GM21529 (cell line): ENCODE measurements around the gene GOLT1A.
"Not testable (repeated sequence)": the region's sequence is repeated elsewhere in the genome, so short reads cannot be mapped to it uniquely, and the experiment has no call there.

ENCODE experiments used
- ATAC-seq: cut with Tn5 transposase; IDR thresholded peaks from one replicate; pipeline ENCODE4 v1.9.1; 2021; ENCODE audit not compliant: unreplicated experiment

Gene GOLT1A

GRCh38 chr1:204249736-204250427 lies 36.1 kb upstream of the GOLT1A start:
- ATAC-seq: no peak

- ATAC-seq: no peak
These were observed 35.2 kb upstream of the GOLT1A start for GRCh38 chr1:204248954-204249353.

- ATAC-seq: no peak
These were observed 33.1 kb upstream of the GOLT1A start for GRCh38 chr1:204246876-204247275.

GRCh38 chr1:204242920-204243319 lies 29.1 kb upstream of the GOLT1A start:
- ATAC-seq: no peak

- ATAC-seq: no peak
These were observed 28.1 kb upstream of the GOLT1A start for GRCh38 chr1:204241914-204242313.

GRCh38 chr1:204241050-204241449 lies 27.3 kb upstream of the GOLT1A start:
- no peak for ATAC-seq

GRCh38 chr1:204240233-204240632 lies 26.4 kb upstream of the GOLT1A start:
- no peak for ATAC-seq

GRCh38 chr1:204239401-204239800 lies 25.6 kb upstream of the GOLT1A start:
- ATAC-seq: not testable (repeated sequence)

- not testable (repeated sequence) for ATAC-seq
These were observed 24.7 kb upstream of the GOLT1A start for GRCh38 chr1:204238520-204238919.

GRCh38 chr1:204237515-204237914 lies 23.7 kb upstream of the GOLT1A start:
- not testable (repeated sequence) for ATAC-seq

GRCh38 chr1:204232526-204232925 lies 18.7 kb upstream of the GOLT1A start:
- ATAC-seq: no peak

- ATAC-seq: no peak
These were observed 16.4 kb upstream of the GOLT1A start for GRCh38 chr1:204230211-204230610.

- ATAC-seq: no peak
These were observed 15.1 kb upstream of the GOLT1A start for GRCh38 chr1:204228896-204229295.

- no peak for ATAC-seq
These were observed 14.4 kb upstream of the GOLT1A start for GRCh38 chr1:204227996-204228785.

GRCh38 chr1:204227351-204227750 lies 13.6 kb upstream of the GOLT1A start:
- no peak for ATAC-seq

GRCh38 chr1:204225841-204226735 lies 12.3 kb upstream of the GOLT1A start:
- ATAC-seq: no peak

- no peak for ATAC-seq
These were observed 10.9 kb upstream of the GOLT1A start for GRCh38 chr1:204224655-204225054.

- ATAC-seq: no peak
These were observed 9.5 kb upstream of the GOLT1A start for GRCh38 chr1:204223129-204223860.

GRCh38 chr1:204222764-204223055 lies 8.9 kb upstream of the GOLT1A start:
- no peak for ATAC-seq

- ATAC-seq: no peak
These were observed 8.4 kb upstream of the GOLT1A start for GRCh38 chr1:204222006-204222763.
